Activated T-cell treated with anti-CD3 and anti-CD28 coated beads for 4 hours (primary cell): ENCODE measurements around the gene LMAN1L.

Experiments
- DNase-seq: peaks from one replicate; pipeline ENCODE4 v3.0.0-alpha.2; 2020

Gene LMAN1L

GRCh38 chr15:74812533-74812932, at the start of gene LMAN1L:
TSS of gene LMAN1L (plus strand) at chr15:74812835. CDS start at chr15:74812855, 20 bp downstream.
- no peak for DNase-seq

GRCh38 chr15:74763416-74763815, 49.2 kb upstream of the LMAN1L start:
- no peak for DNase-seq

- DNase-seq = no peak
Measured at GRCh38 chr15:74767167-74768098, 45.2 kb upstream of the LMAN1L start.

DNA sequence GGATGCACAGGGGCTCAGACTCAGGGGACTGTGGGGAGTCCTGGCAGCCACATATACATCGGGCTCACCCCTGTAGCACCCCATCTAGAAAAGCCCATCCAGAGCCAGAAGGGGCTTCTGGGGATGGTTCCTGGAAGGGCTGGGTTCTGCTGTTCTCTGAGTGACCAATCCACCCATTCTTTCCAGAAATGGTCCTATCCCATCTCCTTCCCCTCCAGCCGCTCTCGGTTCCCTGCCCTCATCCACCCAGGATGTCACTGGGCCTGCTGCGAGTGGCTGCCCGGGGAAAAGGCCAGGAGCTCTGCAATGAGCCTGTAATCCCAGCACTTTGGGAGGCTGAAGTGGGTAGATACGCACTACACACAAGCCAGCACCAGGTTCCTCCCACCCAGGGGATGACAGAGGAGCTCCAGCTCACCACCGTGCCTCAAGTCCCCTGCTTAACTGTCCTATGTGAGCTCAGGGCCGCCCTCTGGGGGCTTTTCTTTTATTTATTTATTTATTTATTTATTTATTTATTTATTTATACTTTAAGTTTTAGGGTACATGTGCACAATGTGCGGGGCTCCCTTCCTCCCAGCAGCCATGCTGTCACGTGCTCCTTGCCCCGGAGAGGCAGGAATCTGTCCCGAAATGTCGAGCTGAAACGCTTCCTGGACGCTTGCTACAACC, 44.4 kb upstream of the LMAN1L start:
- no peak for DNase-seq

DNA sequence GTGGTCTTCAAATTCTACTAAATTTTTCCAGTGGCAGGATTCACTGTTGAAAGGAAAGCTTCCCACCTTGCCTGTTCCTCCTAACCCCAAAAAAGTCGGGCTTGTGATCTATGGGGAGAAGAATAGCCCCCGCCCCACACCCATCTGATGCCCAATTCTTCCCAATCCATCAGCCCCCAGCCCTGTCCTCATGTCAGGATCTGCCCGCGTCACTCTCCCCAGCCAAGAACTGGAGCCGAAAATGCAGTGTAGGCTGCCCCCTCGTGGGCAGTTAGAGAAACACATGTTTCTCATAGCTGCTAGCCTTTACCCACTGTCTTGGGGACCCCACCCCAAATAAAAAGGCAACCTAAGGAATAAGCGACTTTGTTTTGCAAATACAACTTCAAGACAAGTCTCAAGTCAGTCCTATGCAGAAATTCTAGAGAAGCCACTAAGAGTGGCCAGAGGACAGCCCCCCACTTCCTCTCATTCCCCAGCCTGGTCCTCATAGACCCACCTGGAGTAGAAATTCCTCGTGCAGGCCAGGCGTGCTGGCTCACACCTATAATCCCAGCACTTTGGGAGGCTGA, 43.8 kb upstream of the LMAN1L start:
- no peak for DNase-seq

DNA sequence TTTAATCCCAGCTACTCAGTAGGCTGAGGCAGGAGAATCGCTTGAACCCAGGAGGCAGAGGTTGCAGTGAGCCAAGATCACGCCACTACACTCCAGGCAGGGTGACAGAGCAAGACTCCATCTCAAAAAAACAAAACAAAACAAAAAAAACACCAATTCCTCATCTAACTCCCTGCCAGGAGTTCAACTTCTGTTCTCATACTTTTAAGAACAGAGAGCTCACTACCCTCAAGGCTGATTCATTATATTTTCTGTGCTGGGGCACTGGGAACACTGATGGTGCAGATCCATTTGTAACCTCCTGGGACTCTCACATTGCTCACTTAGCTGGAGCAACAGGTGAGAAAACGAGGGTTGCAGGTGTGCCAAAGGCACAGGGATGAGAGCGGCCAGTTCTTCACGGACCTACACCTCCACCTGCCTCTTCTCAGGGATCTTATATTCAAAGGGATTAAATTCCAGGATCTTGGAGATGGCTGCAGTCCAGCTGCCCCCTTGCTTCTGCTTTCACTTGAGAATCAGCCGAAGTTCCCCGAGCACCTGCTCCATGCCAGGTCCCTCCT, 43.1 kb upstream of the LMAN1L start:
- no peak for DNase-seq

DNA sequence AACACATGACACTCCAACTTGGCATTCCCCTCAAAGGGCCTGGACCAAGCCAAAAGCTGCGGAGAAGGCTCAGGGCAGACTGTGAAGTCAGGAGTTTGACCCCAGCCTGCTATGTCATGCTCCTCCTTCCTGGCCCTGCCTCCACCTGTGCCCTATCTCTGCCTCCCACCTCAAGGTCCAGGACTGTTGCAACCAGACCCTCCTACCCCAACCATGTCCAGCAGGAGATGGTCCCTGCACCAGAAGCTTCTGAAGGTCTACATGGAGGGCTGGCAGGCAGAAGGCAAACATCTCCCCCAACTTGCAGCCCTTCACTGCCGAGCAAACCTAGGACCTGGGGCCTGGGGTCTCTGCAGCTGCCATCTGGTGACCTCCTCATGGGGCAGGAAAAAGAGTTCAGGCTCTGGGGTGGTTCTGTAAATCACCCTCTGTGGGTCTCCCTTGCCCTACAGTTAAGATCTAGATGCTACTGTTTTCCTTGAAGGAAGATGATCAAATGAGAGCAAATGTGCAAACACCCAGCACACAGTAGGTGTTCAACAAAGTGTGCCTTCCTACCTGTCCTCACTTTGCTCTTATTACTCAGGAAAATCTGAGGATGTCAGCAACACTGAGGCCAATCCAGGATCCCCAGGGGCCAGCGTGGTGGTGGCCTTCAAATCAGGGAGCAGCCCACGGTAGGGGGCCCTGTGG, 42.3 kb upstream of the LMAN1L start:
- DNase-seq = no peak

- no peak for DNase-seq
Measured at GRCh38 chr15:74773329-74773728, 39.3 kb upstream of the LMAN1L start.

DNA sequence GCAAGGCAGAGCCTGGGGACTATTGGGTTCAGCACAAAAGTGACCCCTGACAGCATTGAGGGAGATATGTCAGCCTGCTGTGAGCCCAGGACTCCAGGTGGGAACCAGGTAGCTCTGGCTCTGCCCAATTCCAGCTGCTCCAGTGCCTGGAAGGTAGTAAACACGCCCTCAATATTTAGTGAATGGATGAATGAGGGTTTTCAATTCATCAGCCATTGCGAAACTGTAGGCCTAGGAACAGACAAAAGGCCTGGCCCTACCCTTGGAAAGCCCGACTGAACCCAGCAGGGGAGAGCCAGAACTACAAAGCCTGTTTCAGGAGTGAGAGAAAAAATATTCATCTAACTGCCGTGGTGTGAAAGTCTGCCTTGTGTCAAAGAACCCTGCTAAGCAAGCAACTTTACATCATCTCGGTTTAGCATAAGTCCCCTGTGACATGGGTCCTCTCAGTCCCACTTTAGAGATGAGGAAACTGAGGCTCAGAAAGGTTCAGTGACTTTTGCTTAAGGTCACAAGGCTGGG, 38.8 kb upstream of the LMAN1L start:
- no peak for DNase-seq

DNA sequence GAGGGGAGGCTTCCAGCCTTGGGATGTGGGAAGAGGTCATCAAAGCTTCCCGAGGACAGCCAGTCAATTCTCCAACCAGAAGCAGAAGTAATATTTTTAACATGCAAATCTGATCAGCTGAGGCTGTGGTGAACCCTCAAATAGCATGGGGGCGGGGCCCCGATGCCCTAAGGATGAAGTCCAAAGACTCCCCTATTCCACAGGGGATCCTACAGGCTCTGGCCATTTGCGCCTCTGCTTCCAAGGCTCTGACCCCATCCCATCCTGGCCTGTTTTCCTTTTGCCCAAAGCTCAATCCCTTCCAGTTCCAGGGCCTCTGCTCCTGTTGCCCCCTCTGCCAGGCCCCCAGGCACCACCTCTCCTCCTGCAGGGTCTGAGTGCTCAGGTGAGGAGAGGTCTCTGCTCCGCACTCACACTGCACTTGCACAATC, 37.5 kb upstream of the LMAN1L start:
- DNase-seq = no peak

DNA sequence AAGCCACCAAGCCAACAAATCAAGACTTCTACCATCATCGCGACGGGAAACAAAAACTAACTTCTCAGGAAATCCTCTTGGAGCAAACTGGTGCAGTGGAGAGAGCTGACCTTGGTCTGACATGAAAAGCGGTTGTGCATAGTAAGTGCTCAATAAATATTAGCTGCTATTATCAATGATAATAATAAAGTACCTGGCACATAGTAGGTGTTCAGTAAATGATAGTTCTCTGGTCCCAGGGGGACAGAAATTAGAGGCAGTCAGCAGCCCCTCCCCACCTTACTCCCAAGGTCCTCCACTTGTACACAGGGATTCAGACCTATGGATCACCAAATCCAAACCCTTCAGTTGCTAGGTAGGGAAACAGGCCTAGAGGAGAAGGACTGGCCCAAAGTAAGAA, 36.7 kb upstream of the LMAN1L start:
- no peak for DNase-seq

- DNase-seq = no peak
Measured at GRCh38 chr15:74776821-74777768, 35.5 kb upstream of the LMAN1L start.

- DNase-seq = no peak
Measured at GRCh38 chr15:74777769-74778598, 34.7 kb upstream of the LMAN1L start.

DNA sequence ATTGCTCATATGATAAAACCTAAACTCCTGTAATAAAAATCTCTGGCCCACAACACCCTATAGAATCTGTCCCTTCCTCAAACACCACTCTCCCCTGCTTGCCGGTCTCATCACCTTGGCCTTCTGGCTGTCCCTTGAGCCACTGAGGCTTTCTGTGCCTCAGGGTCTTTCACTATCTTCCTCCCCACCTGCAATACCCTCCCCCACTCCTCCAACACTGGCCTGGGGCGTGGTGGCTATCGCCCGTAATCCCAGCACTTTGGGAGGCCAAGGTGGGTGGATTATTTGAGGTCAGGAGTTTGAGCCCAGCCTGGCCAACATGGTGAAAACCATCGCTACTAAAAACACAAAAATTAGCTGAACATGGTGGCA, 34.0 kb upstream of the LMAN1L start:
- no peak for DNase-seq

- DNase-seq = no peak
Measured at GRCh38 chr15:74779162-74779648, 33.4 kb upstream of the LMAN1L start.

GRCh38 chr15:74780523-74781430, 31.9 kb upstream of the LMAN1L start:
- no peak for DNase-seq

- DNase-seq = peak; percentile 63
Measured at GRCh38 chr15:74781431-74782258, 31.0 kb upstream of the LMAN1L start, which contains the start of gene CSK. TSS of gene CSK (plus strand) at chr15:74782080. CDS start at chr15:74798298, 16,218 bp downstream.
